Neural cell (in vitro differentiated cells): ENCODE data around the gene ACTR10. TPM values are rescaled to one million over a fixed set of nuclear protein-coding genes. Genes with fewer than 3 reads are reported as not detected.
"Not testable (repeated sequence)": the region's sequence is repeated elsewhere in the genome, so short reads cannot be mapped to it uniquely, and the experiment has no call there.

ENCODE experiments used
- H2AFZ ChIP-seq: fragments of 200-600, 300-800 bp; sonication (generic), shearing (Covaris generic); 2 replicates; pipeline ENCODE4 v1.6.0; 2014; ENCODE audit warnings: low read depth, mild to moderate bottlenecking, antibody characterized with exemption, low read length, moderate library complexity
- H3F3A ChIP-seq: fragments of 200-600 bp; shearing (Covaris generic); 2 replicates; pipeline ENCODE4 v1.6.1; 2016; ENCODE audit warnings: mild to moderate bottlenecking, moderate library complexity, mixed read lengths, antibody characterized with exemption, low read length; ENCODE audit not compliant: insufficient read depth, poor library complexity, severe bottlenecking
- H3K27ac ChIP-seq: fragments of 200-600, 300-800 bp; sonication (generic), shearing (Covaris generic); 2 replicates; pipeline ENCODE4 v1.5.1; 2014; ENCODE audit warnings: mild to moderate bottlenecking, low read length, moderate library complexity
- H3K27me3 ChIP-seq: fragments of 300-800, 200-600 bp; sonication (generic), shearing (Covaris generic); 2 replicates; pipeline ENCODE4 v1.6.0; 2014; ENCODE audit warnings: mild to moderate bottlenecking, low read depth, low read length, moderate library complexity; ENCODE audit not compliant: insufficient read depth
- H3K36me3 ChIP-seq: fragments of 300-800, 200-600 bp; sonication (generic), shearing (Covaris generic); 2 replicates; pipeline ENCODE4 v1.5.1; 2014; ENCODE audit warnings: mild to moderate bottlenecking, antibody characterized with exemption, low read length, moderate library complexity; ENCODE audit not compliant: insufficient read depth
- H3K4me2 ChIP-seq: fragments of 300-800, 200-600 bp; sonication (generic), shearing (Covaris generic); 2 replicates; pipeline ENCODE4 v1.6.0; 2014; ENCODE audit warnings: mild to moderate bottlenecking, low read length
- H3K4me3 ChIP-seq: fragments of 300-800, 200-600 bp; sonication (generic), shearing (Covaris generic); 2 replicates; pipeline ENCODE4 v1.5.1; 2014; ENCODE audit warnings: mild to moderate bottlenecking, low read length, moderate library complexity
- H3K79me2 ChIP-seq: fragments of 200-600 bp; shearing (Covaris generic); replicated peaks from 2 replicates; pipeline ENCODE4 v1.6.0; 2014; ENCODE audit warnings: mild to moderate bottlenecking, low read length, moderate library complexity; ENCODE audit not compliant: insufficient read depth
- H3K9ac ChIP-seq: fragments of 300-800, 200-600 bp; sonication (generic), shearing (Covaris generic); 2 replicates; pipeline ENCODE4 v1.6.1; 2016; ENCODE audit warnings: mild to moderate bottlenecking, low read length, mixed read lengths
- H3K9me2 ChIP-seq: fragments of 200-600 bp; shearing (Covaris generic); 2 replicates; pipeline ENCODE4 v1.6.1; 2016; ENCODE audit warnings: mild to moderate bottlenecking, low read length, mixed read lengths; ENCODE audit not compliant: insufficient read depth
- H3K9me3 ChIP-seq: fragments of 200-600, 300-800 bp; sonication (generic), shearing (Covaris generic); 2 replicates; pipeline ENCODE4 v1.6.1; 2016; ENCODE audit warnings: mild to moderate bottlenecking, mixed run types, low read length, moderate library complexity, mixed read lengths
- H4K20me1 ChIP-seq: fragments of 200-600 bp; shearing (Covaris generic); 2 replicates; pipeline ENCODE4 v1.6.1; 2016; ENCODE audit warnings: mild to moderate bottlenecking, mixed run types; ENCODE audit not compliant: insufficient read depth
- EP300 ChIP-seq: fragments of 450-650 bp; conservative IDR thresholded peaks from 2 replicates; pipeline ENCODE4 v1.6.1; 2014; ENCODE audit warnings: antibody characterized with exemption, mild to moderate bottlenecking, moderate library complexity; ENCODE audit not compliant: poor library complexity, severe bottlenecking
- EZH2 ChIP-seq: fragments of 200-600, 300-800 bp; shearing (Covaris generic), sonication (generic); IDR thresholded peaks from 2 replicates; pipeline ENCODE4 v1.6.1; 2014; ENCODE audit warnings: antibody characterized with exemption, low read length, borderline replicate concordance, mild to moderate bottlenecking; ENCODE audit not compliant: insufficient read depth, poor library complexity, severe bottlenecking
- MXI1 ChIP-seq: fragments of 450-650 bp; conservative IDR thresholded peaks from 2 replicates; pipeline ENCODE4 v1.6.1; 2014; ENCODE audit warnings: antibody characterized with exemption, mild to moderate bottlenecking; ENCODE audit not compliant: poor library complexity, severe bottlenecking
- POLR2AphosphoS5 ChIP-seq: IDR thresholded peaks from 2 replicates; pipeline ENCODE4 v1.6.1; 2012
- RAD21 ChIP-seq: fragments of 450-650 bp; conservative IDR thresholded peaks from 2 replicates; pipeline ENCODE4 v1.6.1; 2014; ENCODE audit warnings: antibody characterized with exemption, mild to moderate bottlenecking, moderate library complexity
- SMC3 ChIP-seq: fragments of 450-650 bp; conservative IDR thresholded peaks from 2 replicates; pipeline ENCODE4 v1.6.1; 2014; ENCODE audit warnings: antibody characterized with exemption, mild to moderate bottlenecking, moderate library complexity; ENCODE audit not compliant: poor library complexity
- TAF1 ChIP-seq: IDR thresholded peaks from 2 replicates; pipeline ENCODE4 v1.6.1; 2012; ENCODE audit warnings: low read depth
- polyA plus RNA-seq: library from polyadenylated mRNA; depleted of rRNA; stranded (reverse); fragments of >200 nt; gene quantifications from 2 replicates; pipeline ENCODE4 v1.2.3, GENCODE V29; 2014
- TF ChIP-seq, protein P1 (sequence below): fragments of 450-650 bp; IDR thresholded peaks from 2 replicates; pipeline ENCODE4 v1.5.1; 2014; ENCODE audit warnings: antibody characterized with exemption, mild to moderate bottlenecking, moderate library complexity; ENCODE audit not compliant: poor library complexity, severe bottlenecking
- TF ChIP-seq, protein P2 (sequence below): IDR thresholded peaks from 2 replicates; pipeline ENCODE4 v1.6.1; 2012; ENCODE audit warnings: borderline replicate concordance

The ACTR10 gene
- polyA plus RNA-seq, 1 donor from 2014 or later: 401 TPM

DNA sequence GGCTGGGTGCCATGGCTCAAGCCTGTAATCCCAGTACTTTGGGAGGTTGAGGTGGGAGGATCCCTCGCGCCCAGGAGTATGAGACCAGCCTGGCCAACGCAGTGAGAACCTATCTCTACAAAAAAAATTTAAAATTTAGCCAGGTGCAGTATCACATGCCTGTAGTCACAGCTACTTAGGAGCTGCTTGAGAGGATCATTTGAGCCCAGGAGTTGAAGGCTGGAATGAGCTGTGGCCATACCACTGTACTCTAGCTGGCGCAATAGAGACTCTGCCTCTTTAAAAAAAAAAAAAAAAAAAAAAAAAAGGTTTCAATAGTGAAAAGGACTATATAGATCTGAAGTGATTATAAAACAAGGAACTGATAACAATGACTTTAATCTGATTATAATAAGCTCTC is 58.2 kb downstream of the ACTR10 start:
- Histone ChIP-seq H3K27me3 (no peaks in the 10 kb centered on the region), H3K9me2 (no peaks in the 10 kb centered on the region), H3K9me3 (no peaks in the 10 kb centered on the region), H3K36me3 (no peaks in the 10 kb centered on the region), H4K20me1 (no peaks in the 10 kb centered on the region), H3K4me2 (no peak overlapping the region), H2AFZ (no peak overlapping the region), H3K9ac (no peak overlapping the region), H3K27ac (no peak overlapping the region), H3K4me3 (no peak overlapping the region), H3F3A (no peaks in the 10 kb centered on the region), H3K79me2 (no peaks in the 10 kb centered on the region)
- TF ChIP-seq, protein P1, sequence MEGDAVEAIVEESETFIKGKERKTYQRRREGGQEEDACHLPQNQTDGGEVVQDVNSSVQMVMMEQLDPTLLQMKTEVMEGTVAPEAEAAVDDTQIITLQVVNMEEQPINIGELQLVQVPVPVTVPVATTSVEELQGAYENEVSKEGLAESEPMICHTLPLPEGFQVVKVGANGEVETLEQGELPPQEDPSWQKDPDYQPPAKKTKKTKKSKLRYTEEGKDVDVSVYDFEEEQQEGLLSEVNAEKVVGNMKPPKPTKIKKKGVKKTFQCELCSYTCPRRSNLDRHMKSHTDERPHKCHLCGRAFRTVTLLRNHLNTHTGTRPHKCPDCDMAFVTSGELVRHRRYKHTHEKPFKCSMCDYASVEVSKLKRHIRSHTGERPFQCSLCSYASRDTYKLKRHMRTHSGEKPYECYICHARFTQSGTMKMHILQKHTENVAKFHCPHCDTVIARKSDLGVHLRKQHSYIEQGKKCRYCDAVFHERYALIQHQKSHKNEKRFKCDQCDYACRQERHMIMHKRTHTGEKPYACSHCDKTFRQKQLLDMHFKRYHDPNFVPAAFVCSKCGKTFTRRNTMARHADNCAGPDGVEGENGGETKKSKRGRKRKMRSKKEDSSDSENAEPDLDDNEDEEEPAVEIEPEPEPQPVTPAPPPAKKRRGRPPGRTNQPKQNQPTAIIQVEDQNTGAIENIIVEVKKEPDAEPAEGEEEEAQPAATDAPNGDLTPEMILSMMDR: no peak
- no peak for TF ChIP-seq SMC3
- no peak for TF ChIP-seq MXI1
- TF ChIP-seq RAD21: no peak
- no peak for TF ChIP-seq TAF1
- no peak for TF ChIP-seq EZH2
- no peak for TF ChIP-seq POLR2AphosphoS5
- TF ChIP-seq EP300: no peak
- TF ChIP-seq, protein P2, sequence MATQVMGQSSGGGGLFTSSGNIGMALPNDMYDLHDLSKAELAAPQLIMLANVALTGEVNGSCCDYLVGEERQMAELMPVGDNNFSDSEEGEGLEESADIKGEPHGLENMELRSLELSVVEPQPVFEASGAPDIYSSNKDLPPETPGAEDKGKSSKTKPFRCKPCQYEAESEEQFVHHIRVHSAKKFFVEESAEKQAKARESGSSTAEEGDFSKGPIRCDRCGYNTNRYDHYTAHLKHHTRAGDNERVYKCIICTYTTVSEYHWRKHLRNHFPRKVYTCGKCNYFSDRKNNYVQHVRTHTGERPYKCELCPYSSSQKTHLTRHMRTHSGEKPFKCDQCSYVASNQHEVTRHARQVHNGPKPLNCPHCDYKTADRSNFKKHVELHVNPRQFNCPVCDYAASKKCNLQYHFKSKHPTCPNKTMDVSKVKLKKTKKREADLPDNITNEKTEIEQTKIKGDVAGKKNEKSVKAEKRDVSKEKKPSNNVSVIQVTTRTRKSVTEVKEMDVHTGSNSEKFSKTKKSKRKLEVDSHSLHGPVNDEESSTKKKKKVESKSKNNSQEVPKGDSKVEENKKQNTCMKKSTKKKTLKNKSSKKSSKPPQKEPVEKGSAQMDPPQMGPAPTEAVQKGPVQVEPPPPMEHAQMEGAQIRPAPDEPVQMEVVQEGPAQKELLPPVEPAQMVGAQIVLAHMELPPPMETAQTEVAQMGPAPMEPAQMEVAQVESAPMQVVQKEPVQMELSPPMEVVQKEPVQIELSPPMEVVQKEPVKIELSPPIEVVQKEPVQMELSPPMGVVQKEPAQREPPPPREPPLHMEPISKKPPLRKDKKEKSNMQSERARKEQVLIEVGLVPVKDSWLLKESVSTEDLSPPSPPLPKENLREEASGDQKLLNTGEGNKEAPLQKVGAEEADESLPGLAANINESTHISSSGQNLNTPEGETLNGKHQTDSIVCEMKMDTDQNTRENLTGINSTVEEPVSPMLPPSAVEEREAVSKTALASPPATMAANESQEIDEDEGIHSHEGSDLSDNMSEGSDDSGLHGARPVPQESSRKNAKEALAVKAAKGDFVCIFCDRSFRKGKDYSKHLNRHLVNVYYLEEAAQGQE: no peak

GRCh38 chr14:58262005-58262404 is 62.1 kb downstream of the ACTR10 start:
- H2AFZ ChIP-seq, H3K36me3 ChIP-seq, H4K20me1 ChIP-seq, H3K4me2 ChIP-seq, H3K27me3 ChIP-seq, H3K4me3 ChIP-seq, H3K9me3 ChIP-seq, H3K79me2 ChIP-seq, H3K9ac ChIP-seq, H3K9me2 ChIP-seq, H3K27ac ChIP-seq, H3F3A ChIP-seq: not testable (repeated sequence)

DNA sequence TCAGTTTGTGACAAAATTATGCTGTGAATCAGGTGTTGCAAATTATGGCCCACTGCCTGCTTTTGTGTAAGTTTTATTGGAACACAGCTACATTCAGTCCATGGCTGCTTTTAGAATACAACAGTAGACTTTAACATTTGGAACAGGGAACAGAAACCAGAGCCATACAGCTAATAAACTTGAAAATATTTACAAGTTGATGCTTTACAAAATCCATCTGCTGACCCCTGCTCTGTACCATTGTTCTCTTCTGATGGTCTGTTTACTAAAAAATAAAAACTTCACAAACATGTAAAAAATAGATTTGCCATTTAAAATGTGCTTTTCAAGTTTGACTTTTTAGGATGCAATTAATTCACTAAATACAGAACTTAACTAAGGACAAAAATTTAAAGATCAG is 65.5 kb downstream of the ACTR10 start:
- peaks cover 9% of the 10 kb centered on the region for H3K36me3 ChIP-seq
- H2AFZ ChIP-seq: no peak overlapping the region
- no peaks in the 10 kb centered on the region for H4K20me1 ChIP-seq
- no peak overlapping the region for H3K27ac ChIP-seq
- TF ChIP-seq MXI1: no peak
- H3K79me2 ChIP-seq: no peaks in the 10 kb centered on the region
- H3K9ac ChIP-seq: no peak overlapping the region
- no peaks in the 10 kb centered on the region for H3K9me2 ChIP-seq
- H3K27me3 ChIP-seq: no peaks in the 10 kb centered on the region
- no peak overlapping the region for H3K4me2 ChIP-seq
- no peaks in the 10 kb centered on the region for H3K9me3 ChIP-seq
- H3F3A ChIP-seq: no peaks in the 10 kb centered on the region
- H3K4me3 ChIP-seq: no peak overlapping the region
